HepG2 (cell line): ENCODE results near the gene GPC2. TPM values are rescaled to one million over a fixed set of nuclear protein-coding genes. Genes with fewer than 3 reads are reported as not detected.

Experiments used
- ISL2 ChIP-seq: sonication (generic); formaldehyde crosslinking; IDR thresholded peaks from 2 replicates; pipeline ENCODE4 v1.5.0; 2020; ENCODE audit warnings: missing genetic modification reagents
- SRF ChIP-seq: IDR thresholded peaks from 2 replicates; pipeline ENCODE4 v1.6.1; 2011; ENCODE audit warnings: mild to moderate bottlenecking, low read depth, low read length, moderate library complexity
- TCF7 ChIP-seq: sonication (generic); IDR thresholded peaks from 2 replicates; pipeline ENCODE4 v1.6.1; 2016; ENCODE audit warnings: antibody characterized with exemption, low read depth
- ZNF354B ChIP-seq: sonication (generic); formaldehyde crosslinking; IDR thresholded peaks from 2 replicates; pipeline ENCODE4 v1.8.0; 2022; ENCODE audit warnings: mild to moderate bottlenecking, missing genetic modification reagents
- ZNF724P ChIP-seq: sonication (generic); formaldehyde crosslinking; IDR thresholded peaks from 2 replicates; pipeline ENCODE4 v1.8.0; 2022; ENCODE audit warnings: missing genetic modification reagents, borderline replicate concordance
- ZNF775 ChIP-seq: sonication (generic); formaldehyde crosslinking; IDR thresholded peaks from 2 replicates; pipeline ENCODE4 v1.4.0; 2020; ENCODE audit warnings: missing genetic modification reagents, mild to moderate bottlenecking, moderate library complexity, borderline replicate concordance
- polyA plus RNA-seq, 8 experiments: library from polyadenylated mRNA; depleted of rRNA in 3 of 8; stranded (reverse) in 7 of 8; unstranded in 1 of 8; fragments of >200 nt; fragmentation: Illumina TruSeq in 4 of 8; extraction: Trizol in 4 of 8; gene quantifications; 2 replicates each; pipeline versions ENCODE4 v1.2.1 to v1.2.3, GENCODE V29; 2011 to 2016; ENCODE audit warnings: low read depth in 4 of 8, missing spikeins in 1 of 8, mixed read lengths in 1 of 8; ENCODE audit not compliant: insufficient read depth in 1 of 8
- total RNA-seq, 5 experiments: library from RNA; depleted of rRNA; stranded (reverse); fragments of >200 nt; fragmentation: Illumina TruSeq; extraction: Trizol; gene quantifications; 2 replicates each; pipeline ENCODE4 v1.2.3, GENCODE V29; 2016; ENCODE audit warnings: low read depth in 1 of 5
- TF ChIP-seq, protein P1 (sequence below): sonication (generic); formaldehyde crosslinking; IDR thresholded peaks from 2 replicates; pipeline ENCODE4; 2020; ENCODE audit warnings: missing genetic modification reagents, mild to moderate bottlenecking, borderline replicate concordance
- TF ChIP-seq, protein P2 (sequence below): sonication (generic); formaldehyde crosslinking; IDR thresholded peaks from 2 replicates; pipeline ENCODE4 v1.4.0; 2020; ENCODE audit warnings: low read depth, missing genetic modification reagents
- TF ChIP-seq, protein P3 (sequence below): sonication (generic); formaldehyde crosslinking; conservative IDR thresholded peaks from 2 replicates; pipeline ENCODE4 v1.4.0; 2020; ENCODE audit warnings: mild to moderate bottlenecking, missing genetic modification reagents, moderate library complexity
- TF ChIP-seq, protein P4 (sequence below): sonication (generic); formaldehyde crosslinking; IDR thresholded peaks from 2 replicates; pipeline ENCODE4 v1.5.1; 2020; ENCODE audit warnings: missing genetic modification reagents, mild to moderate bottlenecking, borderline replicate concordance
- TF ChIP-seq, protein P5 (sequence below): sonication (generic); formaldehyde crosslinking; conservative IDR thresholded peaks from 2 replicates; pipeline ENCODE4 v1.5.0; 2020; ENCODE audit warnings: missing genetic modification reagents

Gene GPC2
- total and polyA plus RNA-seq, 2 of the 13 experiments (the other 11 are each of a cell fraction or from before 2014, with no cell fraction given) = 0.64 to 0.78 TPM

DNA sequence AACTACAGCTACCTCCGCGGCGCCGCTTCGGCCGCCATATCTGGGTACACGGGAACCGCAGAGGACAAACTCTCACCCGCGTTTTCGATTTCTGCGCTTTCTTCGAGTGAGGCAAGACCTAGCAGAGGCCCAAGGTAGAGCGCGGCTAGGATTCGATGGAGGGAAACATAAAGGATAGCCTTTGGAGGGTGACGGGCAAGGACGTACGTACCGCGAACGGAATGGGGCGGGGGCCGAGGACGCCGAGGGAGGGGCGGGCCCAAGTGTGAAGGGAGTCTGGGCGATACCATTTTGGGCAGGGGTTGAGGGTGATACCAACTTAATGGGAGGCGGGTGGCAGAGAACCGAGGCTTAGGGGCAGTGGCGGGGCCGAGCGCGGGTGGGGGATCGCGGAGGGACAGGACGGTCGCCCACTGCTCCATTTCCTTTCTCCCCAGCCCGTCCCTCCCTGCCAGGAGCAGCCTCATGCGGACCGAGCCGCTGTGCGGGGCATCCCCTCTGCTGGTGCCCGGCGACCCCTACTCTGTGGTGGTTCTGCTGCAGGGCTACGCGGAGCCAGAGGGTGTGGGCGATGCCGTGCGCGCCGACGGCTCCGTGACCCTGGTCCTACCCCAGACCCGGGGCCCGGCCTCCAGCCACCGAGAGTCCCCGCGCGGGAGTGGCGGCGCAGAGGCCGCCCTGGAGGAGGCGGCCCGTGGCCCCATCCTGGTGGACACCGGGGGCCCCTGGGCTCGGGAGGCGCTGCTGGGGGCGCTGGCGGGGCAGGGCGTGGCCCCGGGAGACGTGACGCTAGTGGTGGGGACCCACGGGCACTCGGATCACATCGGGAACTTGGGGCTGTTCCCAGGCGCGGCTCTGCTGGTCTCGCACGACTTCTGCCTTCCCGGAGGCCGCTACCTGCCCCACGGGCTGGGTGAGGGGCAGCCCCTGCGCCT lies 50.0 kb downstream of the GPC2 start, which contains the start of gene MBLAC1 (continued):
- TF ChIP-seq ZNF724P (CRISPR knock-in tag) (no peak), TCF7 (no peak), ZNF775 (CRISPR knock-in tag) (no peak), SRF (no peak), ISL2 (CRISPR knock-in tag) (no peak), ZNF354B (CRISPR knock-in tag) (no peak)
- TF ChIP-seq, protein P1, sequence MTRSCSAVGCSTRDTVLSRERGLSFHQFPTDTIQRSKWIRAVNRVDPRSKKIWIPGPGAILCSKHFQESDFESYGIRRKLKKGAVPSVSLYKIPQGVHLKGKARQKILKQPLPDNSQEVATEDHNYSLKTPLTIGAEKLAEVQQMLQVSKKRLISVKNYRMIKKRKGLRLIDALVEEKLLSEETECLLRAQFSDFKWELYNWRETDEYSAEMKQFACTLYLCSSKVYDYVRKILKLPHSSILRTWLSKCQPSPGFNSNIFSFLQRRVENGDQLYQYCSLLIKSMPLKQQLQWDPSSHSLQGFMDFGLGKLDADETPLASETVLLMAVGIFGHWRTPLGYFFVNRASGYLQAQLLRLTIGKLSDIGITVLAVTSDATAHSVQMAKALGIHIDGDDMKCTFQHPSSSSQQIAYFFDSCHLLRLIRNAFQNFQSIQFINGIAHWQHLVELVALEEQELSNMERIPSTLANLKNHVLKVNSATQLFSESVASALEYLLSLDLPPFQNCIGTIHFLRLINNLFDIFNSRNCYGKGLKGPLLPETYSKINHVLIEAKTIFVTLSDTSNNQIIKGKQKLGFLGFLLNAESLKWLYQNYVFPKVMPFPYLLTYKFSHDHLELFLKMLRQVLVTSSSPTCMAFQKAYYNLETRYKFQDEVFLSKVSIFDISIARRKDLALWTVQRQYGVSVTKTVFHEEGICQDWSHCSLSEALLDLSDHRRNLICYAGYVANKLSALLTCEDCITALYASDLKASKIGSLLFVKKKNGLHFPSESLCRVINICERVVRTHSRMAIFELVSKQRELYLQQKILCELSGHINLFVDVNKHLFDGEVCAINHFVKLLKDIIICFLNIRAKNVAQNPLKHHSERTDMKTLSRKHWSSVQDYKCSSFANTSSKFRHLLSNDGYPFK (CRISPR knock-in tag) = peak; percentile 64; the same call in 1 of the 2 replicates
- TF ChIP-seq, protein P2, sequence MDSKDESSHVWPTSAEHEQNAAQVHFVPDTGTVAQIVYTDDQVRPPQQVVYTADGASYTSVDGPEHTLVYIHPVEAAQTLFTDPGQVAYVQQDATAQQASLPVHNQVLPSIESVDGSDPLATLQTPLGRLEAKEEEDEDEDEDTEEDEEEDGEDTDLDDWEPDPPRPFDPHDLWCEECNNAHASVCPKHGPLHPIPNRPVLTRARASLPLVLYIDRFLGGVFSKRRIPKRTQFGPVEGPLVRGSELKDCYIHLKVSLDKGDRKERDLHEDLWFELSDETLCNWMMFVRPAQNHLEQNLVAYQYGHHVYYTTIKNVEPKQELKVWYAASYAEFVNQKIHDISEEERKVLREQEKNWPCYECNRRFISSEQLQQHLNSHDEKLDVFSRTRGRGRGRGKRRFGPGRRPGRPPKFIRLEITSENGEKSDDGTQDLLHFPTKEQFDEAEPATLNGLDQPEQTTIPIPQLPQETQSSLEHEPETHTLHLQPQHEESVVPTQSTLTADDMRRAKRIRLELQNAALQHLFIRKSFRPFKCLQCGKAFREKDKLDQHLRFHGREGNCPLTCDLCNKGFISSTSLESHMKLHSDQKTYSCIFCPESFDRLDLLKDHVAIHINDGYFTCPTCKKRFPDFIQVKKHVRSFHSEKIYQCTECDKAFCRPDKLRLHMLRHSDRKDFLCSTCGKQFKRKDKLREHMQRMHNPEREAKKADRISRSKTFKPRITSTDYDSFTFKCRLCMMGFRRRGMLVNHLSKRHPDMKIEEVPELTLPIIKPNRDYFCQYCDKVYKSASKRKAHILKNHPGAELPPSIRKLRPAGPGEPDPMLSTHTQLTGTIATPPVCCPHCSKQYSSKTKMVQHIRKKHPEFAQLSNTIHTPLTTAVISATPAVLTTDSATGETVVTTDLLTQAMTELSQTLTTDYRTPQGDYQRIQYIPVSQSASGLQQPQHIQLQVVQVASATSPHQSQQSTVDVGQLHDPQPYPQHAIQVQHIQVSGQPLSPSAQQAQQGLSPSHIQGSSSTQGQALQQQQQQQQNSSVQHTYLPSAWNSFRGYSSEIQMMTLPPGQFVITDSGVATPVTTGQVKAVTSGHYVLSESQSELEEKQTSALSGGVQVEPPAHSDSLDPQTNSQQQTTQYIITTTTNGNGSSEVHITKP (CRISPR knock-in tag) = peak; percentile 100
- TF ChIP-seq, protein P3, sequence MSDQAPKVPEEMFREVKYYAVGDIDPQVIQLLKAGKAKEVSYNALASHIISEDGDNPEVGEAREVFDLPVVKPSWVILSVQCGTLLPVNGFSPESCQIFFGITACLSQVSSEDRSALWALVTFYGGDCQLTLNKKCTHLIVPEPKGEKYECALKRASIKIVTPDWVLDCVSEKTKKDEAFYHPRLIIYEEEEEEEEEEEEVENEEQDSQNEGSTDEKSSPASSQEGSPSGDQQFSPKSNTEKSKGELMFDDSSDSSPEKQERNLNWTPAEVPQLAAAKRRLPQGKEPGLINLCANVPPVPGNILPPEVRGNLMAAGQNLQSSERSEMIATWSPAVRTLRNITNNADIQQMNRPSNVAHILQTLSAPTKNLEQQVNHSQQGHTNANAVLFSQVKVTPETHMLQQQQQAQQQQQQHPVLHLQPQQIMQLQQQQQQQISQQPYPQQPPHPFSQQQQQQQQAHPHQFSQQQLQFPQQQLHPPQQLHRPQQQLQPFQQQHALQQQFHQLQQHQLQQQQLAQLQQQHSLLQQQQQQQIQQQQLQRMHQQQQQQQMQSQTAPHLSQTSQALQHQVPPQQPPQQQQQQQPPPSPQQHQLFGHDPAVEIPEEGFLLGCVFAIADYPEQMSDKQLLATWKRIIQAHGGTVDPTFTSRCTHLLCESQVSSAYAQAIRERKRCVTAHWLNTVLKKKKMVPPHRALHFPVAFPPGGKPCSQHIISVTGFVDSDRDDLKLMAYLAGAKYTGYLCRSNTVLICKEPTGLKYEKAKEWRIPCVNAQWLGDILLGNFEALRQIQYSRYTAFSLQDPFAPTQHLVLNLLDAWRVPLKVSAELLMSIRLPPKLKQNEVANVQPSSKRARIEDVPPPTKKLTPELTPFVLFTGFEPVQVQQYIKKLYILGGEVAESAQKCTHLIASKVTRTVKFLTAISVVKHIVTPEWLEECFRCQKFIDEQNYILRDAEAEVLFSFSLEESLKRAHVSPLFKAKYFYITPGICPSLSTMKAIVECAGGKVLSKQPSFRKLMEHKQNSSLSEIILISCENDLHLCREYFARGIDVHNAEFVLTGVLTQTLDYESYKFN (CRISPR knock-in tag) = peak; percentile 9; the same call in 1 of the 2 replicates
- TF ChIP-seq, protein P4, sequence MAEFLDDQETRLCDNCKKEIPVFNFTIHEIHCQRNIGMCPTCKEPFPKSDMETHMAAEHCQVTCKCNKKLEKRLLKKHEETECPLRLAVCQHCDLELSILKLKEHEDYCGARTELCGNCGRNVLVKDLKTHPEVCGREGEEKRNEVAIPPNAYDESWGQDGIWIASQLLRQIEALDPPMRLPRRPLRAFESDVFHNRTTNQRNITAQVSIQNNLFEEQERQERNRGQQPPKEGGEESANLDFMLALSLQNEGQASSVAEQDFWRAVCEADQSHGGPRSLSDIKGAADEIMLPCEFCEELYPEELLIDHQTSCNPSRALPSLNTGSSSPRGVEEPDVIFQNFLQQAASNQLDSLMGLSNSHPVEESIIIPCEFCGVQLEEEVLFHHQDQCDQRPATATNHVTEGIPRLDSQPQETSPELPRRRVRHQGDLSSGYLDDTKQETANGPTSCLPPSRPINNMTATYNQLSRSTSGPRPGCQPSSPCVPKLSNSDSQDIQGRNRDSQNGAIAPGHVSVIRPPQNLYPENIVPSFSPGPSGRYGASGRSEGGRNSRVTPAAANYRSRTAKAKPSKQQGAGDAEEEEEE (CRISPR knock-in tag) = no peak
- TF ChIP-seq, protein P5, sequence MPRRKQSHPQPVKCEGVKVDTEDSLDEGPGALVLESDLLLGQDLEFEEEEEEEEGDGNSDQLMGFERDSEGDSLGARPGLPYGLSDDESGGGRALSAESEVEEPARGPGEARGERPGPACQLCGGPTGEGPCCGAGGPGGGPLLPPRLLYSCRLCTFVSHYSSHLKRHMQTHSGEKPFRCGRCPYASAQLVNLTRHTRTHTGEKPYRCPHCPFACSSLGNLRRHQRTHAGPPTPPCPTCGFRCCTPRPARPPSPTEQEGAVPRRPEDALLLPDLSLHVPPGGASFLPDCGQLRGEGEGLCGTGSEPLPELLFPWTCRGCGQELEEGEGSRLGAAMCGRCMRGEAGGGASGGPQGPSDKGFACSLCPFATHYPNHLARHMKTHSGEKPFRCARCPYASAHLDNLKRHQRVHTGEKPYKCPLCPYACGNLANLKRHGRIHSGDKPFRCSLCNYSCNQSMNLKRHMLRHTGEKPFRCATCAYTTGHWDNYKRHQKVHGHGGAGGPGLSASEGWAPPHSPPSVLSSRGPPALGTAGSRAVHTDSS = no peak
